Epithelial cell of esophagus (primary cell): ENCODE results near the gene EVI5.

Source experiments
- DNase-seq: peaks from one replicate; pipeline ENCODE4 v3.0.0; 2010; ENCODE audit warnings: low read depth
- H3K4me3 ChIP-seq: 2 replicates; pipeline ENCODE4 v1.5.1; 2011; ENCODE audit warnings: mild to moderate bottlenecking, low read length, control low read depth
- CTCF ChIP-seq: IDR thresholded peaks from 2 replicates; pipeline ENCODE4 v1.5.1; 2011; ENCODE audit warnings: low read depth, mild to moderate bottlenecking, low read length, control low read depth, inconsistent platforms; ENCODE audit not compliant: insufficient read depth; ENCODE audit errors: missing control alignments

Gene EVI5

GRCh38 chr1:92575123-92575522 lies 209.8 kb downstream of the EVI5 start:
- TF ChIP-seq CTCF = no peak
- no peak overlapping the region for H3K4me3 ChIP-seq
- DNase-seq = no peak

GRCh38 chr1:92572520-92572919 lies 212.4 kb downstream of the EVI5 start:
- H3K4me3 ChIP-seq = no peak overlapping the region
- TF ChIP-seq CTCF = no peak
- no peak for DNase-seq

GRCh38 chr1:92571578-92571977 lies 213.3 kb downstream of the EVI5 start:
- no peak for DNase-seq
- TF ChIP-seq CTCF = no peak
- no peak overlapping the region for H3K4me3 ChIP-seq

GRCh38 chr1:92567211-92567868 lies 217.6 kb downstream of the EVI5 start:
- H3K4me3 ChIP-seq = no peak overlapping the region
- peak; percentile 88 for DNase-seq
- no peak for TF ChIP-seq CTCF

- no peak for DNase-seq
- no peak for TF ChIP-seq CTCF
- H3K4me3 ChIP-seq = no peak overlapping the region
Observed at GRCh38 chr1:92563457-92564216, 221.3 kb downstream of the EVI5 start.

- no peak overlapping the region for H3K4me3 ChIP-seq
- no peak for DNase-seq
- no peak for TF ChIP-seq CTCF
Observed at GRCh38 chr1:92556350-92556749, 228.6 kb downstream of the EVI5 start.
